Panc1 (cell line): ENCODE data around the gene GPR32.

Source experiments
- TCF7L2 ChIP-seq: IDR thresholded peaks from 2 replicates; pipeline ENCODE4 v1.6.1; 2011; ENCODE audit warnings: mild to moderate bottlenecking, low read depth, low read length, inconsistent platforms
- TF ChIP-seq, protein P1 (sequence below): fragments of 450-650 bp; IDR thresholded peaks from 2 replicates; pipeline ENCODE4 v1.5.1; 2017; ENCODE audit warnings: mild to moderate bottlenecking
- TF ChIP-seq, protein P2 (sequence below), 2 experiments: IDR thresholded peaks; 2 replicates each; pipeline ENCODE4 v1.6.1; 2011 to 2012; ENCODE audit warnings: low read depth in 2 of 2, control low read depth in 1 of 2, low read length in 1 of 2, mild to moderate bottlenecking in 1 of 2, moderate library complexity in 1 of 2; ENCODE audit not compliant: insufficient read depth in 1 of 2

DNA sequence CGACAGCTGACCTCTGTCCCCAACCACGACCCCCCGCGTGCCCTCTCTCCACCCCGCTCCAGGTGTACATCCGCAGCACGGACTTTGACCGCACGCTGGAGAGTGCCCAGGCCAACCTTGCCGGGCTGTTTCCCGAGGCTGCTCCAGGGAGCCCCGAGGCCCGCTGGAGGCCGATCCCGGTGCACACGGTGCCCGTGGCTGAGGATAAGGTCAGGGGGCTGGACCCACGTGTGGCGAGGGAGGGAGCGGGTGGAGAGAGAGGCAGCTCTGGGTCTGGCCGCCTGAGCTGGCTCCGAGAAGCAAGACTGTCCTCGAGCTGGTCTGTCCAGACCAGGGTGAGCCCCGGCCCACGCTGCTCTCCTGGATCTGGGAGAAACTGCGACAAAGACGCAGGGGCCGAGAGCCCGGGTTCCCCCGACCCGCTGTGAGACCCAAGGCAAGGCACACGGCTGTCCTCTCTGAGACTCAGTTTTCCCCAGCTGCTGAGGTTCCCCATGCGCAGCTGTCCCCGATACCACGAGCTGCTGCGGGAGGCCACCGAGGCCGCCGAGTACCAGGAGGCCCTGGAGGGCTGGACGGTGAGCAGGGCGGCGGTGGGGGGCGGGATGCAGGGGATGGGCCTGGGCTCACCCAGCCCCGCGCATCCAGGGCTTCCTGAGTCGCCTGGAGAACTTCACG, 21.5 kb downstream of the GPR32 start:
- TF ChIP-seq, protein P1, sequence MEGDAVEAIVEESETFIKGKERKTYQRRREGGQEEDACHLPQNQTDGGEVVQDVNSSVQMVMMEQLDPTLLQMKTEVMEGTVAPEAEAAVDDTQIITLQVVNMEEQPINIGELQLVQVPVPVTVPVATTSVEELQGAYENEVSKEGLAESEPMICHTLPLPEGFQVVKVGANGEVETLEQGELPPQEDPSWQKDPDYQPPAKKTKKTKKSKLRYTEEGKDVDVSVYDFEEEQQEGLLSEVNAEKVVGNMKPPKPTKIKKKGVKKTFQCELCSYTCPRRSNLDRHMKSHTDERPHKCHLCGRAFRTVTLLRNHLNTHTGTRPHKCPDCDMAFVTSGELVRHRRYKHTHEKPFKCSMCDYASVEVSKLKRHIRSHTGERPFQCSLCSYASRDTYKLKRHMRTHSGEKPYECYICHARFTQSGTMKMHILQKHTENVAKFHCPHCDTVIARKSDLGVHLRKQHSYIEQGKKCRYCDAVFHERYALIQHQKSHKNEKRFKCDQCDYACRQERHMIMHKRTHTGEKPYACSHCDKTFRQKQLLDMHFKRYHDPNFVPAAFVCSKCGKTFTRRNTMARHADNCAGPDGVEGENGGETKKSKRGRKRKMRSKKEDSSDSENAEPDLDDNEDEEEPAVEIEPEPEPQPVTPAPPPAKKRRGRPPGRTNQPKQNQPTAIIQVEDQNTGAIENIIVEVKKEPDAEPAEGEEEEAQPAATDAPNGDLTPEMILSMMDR: no peak
- TF ChIP-seq, protein P2, sequence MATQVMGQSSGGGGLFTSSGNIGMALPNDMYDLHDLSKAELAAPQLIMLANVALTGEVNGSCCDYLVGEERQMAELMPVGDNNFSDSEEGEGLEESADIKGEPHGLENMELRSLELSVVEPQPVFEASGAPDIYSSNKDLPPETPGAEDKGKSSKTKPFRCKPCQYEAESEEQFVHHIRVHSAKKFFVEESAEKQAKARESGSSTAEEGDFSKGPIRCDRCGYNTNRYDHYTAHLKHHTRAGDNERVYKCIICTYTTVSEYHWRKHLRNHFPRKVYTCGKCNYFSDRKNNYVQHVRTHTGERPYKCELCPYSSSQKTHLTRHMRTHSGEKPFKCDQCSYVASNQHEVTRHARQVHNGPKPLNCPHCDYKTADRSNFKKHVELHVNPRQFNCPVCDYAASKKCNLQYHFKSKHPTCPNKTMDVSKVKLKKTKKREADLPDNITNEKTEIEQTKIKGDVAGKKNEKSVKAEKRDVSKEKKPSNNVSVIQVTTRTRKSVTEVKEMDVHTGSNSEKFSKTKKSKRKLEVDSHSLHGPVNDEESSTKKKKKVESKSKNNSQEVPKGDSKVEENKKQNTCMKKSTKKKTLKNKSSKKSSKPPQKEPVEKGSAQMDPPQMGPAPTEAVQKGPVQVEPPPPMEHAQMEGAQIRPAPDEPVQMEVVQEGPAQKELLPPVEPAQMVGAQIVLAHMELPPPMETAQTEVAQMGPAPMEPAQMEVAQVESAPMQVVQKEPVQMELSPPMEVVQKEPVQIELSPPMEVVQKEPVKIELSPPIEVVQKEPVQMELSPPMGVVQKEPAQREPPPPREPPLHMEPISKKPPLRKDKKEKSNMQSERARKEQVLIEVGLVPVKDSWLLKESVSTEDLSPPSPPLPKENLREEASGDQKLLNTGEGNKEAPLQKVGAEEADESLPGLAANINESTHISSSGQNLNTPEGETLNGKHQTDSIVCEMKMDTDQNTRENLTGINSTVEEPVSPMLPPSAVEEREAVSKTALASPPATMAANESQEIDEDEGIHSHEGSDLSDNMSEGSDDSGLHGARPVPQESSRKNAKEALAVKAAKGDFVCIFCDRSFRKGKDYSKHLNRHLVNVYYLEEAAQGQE (IDR thresholded peaks at IDR 0.05; ENCODE audit: insufficient read depth in 1 of 2, low read depth in 2 of 2, low read length in 1 of 2): no peak
- TF ChIP-seq TCF7L2: no peak
